GM10266 (cell line): ENCODE results near the gene SOAT2.

ENCODE experiments used
- DNase-seq: peaks from one replicate; pipeline ENCODE4 v3.0.0; 2012; ENCODE audit errors: extremely low spot score
- CTCF ChIP-seq: IDR thresholded peaks from 2 replicates; pipeline ENCODE4 v1.5.1; 2012; ENCODE audit warnings: mild to moderate bottlenecking, low read depth; ENCODE audit not compliant: control insufficient read depth, insufficient read depth; ENCODE audit errors: missing control alignments

SOAT2 gene

GRCh38 chr12:53057816-53058500, 45.3 kb upstream of the SOAT2 start:
- TF ChIP-seq CTCF, result no peak
- DNase-seq, result no peak

- no peak for DNase-seq
- TF ChIP-seq CTCF, result no peak
Measured at GRCh38 chr12:53058674-53059433, 44.4 kb upstream of the SOAT2 start.

GRCh38 chr12:53059434-53060063, 43.7 kb upstream of the SOAT2 start:
- no peak for TF ChIP-seq CTCF
- no peak for DNase-seq

GRCh38 chr12:53060064-53060720, 43.1 kb upstream of the SOAT2 start:
- TF ChIP-seq CTCF, result no peak
- no peak for DNase-seq

- no peak for DNase-seq
Measured at GRCh38 chr12:53060721-53061276, 42.5 kb upstream of the SOAT2 start.

GRCh38 chr12:53061404-53062010, 41.8 kb upstream of the SOAT2 start:
- peak; percentile 14 for TF ChIP-seq CTCF
- DNase-seq, result no peak

More at GRCh38 chr12:53060721-53061276, 42.5 kb upstream of the SOAT2 start:
- no peak for TF ChIP-seq CTCF
